Stimulated activated CD8-positive, alpha-beta memory T cell treated with anti-CD3 and anti-CD28 coated beads, Interleukin-2, amount 100 ng/mL, for 48 hours (primary cell): ENCODE data around the gene USP40.

Experiments
- DNase-seq, 2 donors: peaks; one replicate each; pipeline ENCODE4 v3.0.0-alpha.2; 2020; ENCODE audit warnings: low read depth in 2 of 2

Gene USP40

DNA sequence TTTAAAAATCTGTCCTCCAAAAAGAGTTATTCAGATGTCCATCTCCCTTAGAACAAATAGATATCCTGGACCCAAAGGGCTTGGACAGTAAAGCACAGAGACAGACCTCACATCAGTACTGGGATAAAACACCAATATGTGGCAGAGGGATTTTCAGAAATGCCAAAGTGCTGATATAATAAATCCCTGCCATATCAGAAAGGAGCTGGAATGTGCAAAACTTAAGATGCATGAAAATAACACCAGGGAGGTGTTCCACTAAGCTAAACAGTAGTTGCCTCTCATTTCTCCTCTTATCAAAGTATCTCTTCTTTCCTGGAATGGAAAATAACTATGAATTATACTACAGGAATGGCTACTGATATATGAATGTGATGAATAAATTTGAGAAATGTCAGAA is 13.2 kb downstream of the USP40 start:
- no peak for DNase-seq

DNA sequence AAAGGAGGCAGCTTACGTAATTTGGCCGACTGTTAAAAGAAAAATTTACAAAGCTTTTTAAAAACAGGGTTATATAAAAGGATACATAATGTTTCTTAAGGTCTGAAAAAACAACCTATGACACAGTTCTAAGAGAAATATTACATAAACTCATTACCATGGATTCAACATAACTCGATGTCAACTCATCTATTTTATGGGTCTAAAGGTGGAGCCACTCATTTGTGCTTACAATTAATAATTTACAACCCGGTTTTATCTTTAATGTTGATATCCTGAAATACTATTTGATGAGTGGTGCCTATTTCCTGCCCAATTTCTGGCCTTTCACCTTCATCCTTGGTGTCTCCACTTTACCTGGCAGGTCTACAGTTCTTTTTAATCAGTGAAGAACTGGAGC is 15.1 kb downstream of the USP40 start:
- no peak for DNase-seq

DNA sequence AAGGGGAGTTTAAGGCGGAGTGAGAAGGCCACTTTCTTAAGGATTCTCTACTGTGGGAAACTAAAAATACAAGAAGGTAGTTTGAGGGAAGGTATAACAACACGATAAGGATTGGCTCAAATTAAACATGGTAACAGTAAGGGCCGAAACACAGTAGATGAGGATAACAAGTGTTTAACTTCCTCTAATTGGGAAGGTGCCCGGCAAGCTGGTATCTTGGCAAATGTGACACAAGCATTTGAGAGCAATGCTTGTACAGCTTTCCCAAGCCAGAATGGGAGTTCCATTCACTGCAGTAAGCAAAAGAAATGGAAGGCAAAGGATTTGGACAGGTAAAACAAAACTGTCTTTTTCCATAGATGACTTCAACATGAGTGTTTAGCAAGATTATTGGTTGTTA is 19.8 kb downstream of the USP40 start:
- DNase-seq = no peak

DNA sequence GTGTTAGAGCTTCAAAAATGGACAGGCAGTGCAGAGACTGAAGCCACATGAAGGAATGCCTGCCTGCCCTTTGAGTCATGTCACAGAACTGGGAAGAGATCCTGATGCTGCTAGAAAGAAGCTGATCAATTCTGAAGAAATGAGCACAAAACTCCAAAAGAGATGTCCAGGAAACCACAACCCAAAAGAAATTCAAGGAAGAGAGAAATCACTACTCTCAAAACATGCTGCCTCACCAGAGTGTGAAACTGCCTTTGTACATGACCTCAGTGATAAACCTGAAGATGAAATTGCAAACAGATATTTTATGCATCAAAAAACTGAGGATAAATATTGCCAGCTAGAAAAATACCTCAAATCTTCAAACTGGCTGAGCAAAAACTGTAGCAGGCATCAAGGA is 20.5 kb downstream of the USP40 start:
- DNase-seq = no peak

DNA sequence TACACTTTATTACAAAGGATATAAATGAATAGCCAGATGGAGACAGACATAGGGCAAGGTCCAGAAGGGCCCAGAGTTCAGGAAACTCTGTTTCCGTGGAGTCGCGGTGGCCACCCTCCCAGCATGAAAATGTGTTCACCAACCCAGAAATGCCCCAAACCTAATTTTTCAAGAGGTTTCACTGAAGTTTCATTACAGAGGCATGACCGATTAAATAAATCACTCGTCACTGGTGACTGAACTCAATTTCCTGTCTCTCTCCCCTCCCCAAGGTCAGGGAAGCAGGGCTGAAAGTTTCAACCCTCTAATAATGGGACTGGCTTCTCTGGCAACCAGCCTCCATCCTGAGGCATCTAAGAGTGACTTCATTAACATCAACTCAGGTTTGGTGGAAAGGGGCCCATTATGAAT is 22.4 kb downstream of the USP40 start:
- no peak for DNase-seq

DNA sequence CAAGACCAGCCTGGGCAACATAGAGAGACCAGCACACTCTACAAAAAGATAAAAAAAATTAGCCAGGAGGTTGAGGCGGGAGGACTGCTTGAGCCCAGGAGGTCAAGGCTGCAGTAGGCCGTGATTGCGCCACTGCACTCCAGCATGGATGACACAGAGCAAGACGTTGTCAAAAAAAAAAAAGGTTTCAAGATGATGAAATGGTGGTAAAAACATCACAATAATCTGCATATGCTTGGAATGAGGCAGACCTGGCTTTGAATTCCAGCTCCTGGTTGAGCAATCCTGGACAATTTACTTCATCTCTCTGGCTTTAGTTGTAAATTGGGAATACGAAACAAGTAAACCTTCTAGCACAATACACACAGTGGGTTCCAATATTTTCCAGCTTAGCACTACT is 24.1 kb downstream of the USP40 start:
- DNase-seq = no peak

DNA sequence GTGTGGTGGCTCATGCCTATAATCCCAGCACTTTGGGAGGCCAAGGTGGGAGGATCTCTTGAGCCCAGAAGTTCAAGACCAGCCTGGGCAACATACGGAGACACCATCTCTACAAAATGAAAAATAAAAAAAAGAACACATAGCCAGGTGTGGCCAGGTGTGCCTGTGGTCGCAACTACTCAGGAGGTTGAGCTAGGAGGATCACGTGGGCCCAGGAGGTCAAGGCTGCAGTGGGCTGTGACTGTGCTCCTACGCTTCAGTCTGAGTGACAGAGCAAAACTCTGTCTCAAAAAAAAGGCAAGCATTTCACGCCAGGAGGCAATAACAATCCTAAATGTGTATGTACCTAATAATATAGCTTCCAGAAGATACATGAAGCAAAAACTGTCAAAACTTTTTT is 27.8 kb downstream of the USP40 start:
- no peak for DNase-seq

DNA sequence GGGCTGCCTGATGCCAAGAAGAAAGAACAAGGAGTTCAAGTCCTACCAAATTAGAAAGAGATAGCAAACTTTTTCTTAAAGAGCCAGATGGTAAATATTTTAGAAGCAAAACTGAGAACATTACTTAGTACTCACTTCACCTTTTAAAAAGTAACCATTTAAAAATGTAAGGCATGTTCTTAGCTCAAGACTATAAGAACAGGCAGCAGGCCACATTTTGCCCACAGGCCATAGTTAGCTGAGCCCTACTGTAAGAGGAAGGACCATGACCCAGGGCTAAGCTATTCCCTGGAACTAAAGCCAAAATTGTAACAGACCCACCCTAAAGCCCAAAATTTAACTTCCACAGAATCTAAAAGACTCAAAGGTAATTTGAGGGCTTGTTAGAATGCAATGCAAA is 31.3 kb downstream of the USP40 start:
- no peak for DNase-seq

DNA sequence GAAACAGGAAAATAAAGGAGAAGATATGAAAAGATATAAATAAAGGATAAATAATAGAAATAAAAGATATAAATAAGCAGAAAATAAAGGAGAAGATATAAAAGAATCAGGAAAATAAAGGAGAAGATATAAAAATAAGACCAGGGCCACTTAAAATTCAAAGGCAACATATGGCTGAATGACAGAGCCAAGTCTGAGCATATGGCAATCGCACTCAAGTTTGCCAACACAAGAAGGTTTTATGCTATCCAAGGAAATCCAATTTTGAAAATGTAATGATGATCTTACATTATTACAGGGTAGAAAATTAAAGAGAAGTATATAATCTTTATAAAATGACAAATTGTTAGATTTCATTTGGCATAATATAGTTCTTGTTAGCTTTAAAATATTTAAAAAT is 33.6 kb downstream of the USP40 start:
- DNase-seq = no peak

DNA sequence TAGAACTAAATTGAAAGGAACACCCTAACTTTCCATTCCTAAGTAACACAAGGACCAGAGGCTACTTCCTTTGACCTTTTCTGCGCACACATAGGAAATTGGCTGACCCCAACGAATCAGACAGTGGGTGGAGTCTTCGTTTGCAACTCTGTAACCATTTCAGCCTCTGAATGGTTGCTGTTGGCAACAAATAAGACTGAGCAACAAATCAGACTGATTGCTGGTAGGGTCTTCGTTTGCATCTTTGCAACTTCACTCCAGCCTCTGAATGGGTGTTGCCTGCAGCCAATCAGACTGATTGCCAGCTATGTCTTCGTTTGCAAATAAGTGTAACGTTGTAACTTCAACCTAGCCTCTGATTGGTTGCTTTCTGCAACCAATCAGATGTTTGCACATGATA is 34.6 kb downstream of the USP40 start:
- no peak for DNase-seq

DNA sequence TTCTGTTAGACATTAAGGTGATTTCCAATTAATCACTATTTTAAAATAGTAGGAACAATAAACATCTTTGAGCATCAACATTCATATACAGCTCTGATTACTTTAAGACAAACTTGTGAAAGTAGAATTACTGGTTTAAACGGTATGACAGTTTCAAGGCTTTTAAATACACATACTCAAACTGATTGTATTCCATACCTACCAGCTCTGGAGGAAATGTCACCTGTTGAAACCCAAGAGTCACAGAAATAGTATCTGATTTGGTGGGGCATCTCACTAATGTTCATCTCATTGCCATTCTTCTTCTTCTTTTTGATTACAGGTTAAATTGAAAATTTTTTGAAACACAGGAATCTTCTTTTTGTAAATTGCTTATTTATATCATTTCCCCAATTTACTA is 36.2 kb downstream of the USP40 start:
- DNase-seq = no peak

DNA sequence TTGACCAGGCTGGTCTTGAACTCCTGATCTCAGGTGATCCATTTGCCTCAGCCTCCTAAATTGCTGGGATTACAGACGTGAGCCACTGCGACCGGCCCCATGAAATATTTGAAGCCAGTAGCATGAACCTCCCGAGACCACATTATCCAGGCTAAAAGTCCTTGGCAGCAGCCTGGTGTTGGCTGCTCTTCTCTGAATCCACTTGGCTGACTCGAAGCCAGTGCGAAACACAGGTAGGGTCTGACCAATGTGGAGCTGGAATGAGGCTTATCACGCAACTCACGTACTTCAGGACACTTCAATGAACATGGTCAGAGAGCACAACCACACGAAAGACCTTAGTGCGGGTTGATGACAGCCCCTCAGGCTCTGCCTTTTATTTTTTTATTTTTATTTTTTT is 38.4 kb downstream of the USP40 start:
- DNase-seq = no peak

DNA sequence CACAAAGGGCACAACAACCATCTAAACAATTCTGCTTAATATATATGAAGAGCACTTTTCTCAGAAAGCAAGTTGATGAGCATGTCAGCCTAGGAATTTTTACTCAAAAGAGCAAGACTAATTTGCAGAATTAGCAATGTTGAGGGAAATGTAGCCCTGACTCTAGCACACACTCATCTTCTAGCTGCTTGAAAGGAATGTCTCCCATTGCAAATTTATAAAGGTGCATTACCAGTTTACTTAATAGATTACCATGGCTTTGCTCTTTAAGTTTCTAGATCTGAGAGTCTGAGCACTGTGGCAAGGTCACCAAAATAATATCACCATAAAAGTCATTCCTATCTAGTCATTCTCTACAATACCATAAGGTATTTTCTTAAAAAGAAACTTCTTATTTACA is 40.8 kb downstream of the USP40 start:
- DNase-seq = no peak

DNA sequence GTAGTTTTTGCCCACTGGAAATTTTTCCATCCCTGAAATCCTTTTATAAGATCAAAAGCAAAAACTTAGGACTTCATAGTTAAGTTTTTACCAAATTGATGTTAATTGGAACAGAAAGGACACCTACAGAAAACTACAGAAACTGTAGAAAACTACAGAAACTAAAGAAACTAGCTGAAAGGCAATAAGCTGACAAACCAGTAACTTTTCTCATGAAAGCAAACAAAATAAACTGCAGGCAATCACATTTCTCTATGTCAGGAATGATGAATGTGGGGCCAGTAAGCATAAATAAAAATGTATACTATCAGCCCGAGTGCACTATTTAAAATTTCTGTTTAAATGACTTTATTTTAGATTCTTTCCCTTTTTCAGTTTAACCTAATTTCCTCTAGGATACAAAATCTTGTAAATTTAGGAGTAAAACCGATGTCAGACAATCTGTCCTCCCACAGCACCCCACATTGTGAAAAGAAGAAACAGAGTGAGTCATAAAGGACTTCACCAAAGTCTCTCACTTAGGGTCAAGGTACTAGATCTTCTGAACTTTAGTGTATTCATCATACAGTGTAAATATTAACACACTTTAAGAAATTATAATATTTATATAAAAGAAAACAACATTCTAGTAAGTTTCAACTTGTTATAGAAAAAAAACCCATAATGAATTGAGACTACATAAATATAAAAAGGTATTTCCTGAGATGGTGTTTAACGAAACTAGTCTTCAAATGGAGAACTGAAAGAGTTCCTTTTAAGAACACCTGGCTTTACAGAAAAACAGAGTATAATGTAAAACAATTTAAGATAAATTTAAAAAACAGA is 46.6 kb downstream of the USP40 start:
- DNase-seq = no peak

DNA sequence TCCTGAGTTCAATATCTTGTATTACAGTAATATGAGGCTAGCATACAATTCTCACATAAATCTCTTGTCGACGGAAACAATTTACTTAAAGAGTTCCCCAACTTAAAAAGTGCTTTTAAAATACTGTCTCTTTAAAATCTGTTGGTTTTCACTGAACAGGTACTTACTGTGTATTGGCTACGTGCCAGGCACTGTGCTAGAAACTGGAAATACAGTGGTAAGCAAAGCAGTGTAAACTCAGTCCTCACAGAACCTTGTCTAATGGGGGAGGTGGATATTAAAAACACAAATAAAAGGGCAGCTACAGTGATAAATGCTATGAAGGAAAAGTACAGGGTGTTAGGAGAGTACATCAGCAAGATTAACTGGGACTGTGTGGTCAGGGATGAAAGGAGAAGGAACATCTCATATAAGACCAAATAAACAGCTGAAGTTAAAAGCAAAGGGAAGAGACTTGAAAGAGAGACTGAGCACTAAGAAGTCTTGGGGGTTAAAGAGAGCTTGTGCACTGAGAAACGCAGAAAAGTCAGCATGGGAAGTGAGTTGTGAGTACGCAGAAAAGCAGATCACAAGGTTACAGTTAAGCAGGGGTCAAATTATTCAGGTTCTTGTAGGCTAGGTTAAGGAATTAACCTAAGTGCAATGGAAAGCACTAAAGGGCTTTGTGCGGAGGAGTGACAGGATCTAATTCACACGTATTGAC is 52.5 kb downstream of the USP40 start:
- no peak for DNase-seq

DNA sequence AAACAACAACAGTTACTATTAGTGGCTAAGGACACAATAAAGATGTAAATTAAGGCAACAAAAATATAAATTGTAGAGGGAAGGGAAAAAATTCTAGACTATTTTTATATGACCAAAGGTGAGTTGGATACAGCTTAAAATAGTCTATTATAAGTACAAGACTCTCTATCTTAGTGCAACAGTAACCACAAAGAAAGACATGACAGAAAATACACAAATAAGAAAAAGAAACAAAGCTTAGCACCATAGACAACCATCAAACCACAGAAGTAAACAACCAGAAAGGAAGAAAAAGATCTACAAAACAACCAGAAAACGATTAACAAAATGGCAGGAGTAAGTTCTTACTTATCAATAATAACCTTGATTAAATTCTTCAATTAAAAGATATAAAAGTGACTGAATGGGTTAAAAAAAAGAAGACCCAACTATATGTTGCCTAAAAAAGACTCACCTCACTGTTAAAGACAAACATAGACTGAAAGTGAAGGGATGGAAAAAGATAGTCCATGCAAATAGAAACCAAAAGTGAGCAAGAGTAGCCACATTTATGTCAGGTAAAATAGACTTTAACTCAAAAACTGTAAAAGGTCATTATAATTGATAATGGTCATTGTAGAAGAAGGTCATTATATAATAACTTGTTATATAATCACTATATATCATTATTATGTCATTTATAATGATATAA is 62.5 kb downstream of the USP40 start:
- no peak for DNase-seq

DNA sequence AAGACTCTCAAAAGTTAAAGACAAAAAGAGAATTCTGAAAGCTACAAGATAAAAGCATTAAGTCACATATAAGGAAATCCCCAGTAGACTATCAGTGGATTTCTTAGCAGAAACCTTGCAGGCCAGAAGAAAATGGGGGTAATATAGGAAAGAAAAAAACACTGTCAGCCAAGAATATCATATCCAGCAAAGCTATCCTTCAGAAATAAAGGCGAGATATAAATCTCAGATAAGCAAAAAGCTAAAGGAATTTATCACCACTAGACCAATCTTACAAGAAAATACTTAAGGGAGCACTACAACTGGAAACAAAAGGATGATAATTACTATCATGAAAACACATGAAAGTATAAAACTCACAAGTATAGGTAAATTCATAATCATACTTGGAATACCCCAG is 63.1 kb downstream of the USP40 start:
- no peak for DNase-seq

DNA sequence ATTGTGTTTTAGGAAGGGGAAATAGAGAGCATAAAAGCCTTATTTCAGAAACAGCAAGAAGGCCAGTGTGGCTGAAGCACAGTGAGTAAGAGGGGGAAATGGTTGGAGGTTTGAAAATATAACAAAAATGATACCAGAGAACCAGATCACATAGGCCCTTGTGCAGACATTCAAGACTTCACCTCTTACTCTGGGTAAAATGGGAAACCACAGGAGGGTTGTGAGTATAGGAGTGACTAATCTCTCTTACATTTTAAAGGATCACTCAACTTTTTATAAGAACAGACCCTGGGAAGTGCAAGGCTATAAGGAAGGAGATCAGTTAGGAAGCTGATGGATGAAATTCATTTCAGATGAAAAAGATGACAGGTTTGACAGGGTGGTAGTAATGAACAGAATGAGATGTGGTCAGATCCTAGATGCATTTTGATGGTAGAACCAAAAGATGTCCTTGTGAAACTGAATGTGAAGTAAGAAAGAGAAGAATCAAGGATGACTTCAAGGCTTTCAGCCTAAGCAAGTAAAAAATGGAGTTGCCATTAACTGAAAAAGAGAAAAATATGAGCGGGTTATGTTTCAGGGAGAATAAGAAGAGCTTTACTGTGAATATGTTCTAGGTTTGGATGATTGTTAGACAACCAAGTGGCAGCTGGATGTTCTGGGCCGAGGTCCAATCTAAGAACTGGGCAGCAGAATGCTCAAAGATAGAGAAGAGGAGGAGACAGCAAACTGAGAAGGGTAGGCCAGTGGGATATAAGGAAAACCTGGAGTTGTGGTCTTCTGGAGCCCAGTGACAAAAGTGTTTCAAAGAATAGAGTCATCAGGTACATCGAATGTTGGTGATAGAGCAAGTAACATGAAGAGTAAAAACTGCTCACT is 65.1 kb downstream of the USP40 start:
- no peak for DNase-seq

DNA sequence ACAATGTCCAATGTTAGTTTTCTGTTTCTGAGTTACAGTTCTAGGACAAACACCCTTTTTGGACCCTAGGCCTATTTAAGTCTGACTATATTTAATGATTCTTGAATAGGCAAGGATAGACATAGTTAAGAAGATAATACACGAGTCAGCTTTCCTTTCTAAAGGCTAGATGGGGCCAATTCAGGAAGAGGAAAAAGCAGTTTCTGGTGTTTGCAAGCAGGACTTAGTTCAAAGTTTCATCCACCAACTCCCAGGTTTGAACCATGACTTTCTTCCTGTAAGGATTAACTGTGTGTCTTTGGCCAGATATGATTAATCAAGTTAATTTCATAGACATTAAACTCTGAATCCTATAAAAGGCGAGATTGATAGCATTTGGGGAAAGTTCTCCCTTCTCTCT is 66.7 kb downstream of the USP40 start:
- DNase-seq = no peak

DNA sequence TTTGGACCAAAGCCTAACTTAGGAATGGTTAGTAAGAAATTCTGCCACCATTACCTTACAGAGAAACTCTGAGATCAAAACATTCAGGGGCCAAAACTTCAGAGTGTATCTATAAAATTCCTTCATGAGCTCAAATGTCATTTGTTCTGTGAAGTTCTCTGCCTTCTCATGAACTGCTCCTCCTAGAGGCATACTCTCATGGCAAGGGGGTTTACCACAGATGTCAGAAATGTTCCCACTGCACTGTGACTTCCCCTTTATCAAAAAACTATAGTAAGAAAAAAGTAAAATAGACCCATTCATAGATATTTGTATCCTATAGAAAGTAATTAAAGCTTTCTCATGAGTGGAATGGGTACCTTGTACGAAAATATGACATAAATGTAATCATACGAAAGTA is 68.5 kb downstream of the USP40 start:
- no peak for DNase-seq

DNA sequence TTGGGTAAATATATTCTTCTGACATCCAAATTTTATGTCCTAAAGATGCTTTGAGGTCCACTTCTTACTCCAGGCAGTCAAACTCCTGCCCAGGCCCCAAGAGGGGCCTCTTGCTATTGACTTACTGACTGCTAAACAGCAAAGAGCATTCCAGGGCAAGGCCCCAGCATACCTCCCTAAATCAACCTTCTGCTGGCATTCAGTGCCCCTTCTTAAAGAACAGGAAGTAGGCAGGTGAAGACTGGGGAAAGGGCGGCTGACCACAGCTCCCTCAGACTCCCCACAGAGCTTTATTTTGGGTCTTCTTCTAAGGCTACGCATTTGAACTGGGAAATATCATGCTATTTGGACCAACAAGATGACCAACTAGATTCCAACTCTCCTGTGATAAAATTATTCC is 68.9 kb downstream of the USP40 start:
- no peak for DNase-seq
